Neural cell (in vitro differentiated cells): Measurements from ENCODE around the gene CCNJL. TPM values are rescaled to one million over a fixed set of nuclear protein-coding genes. Genes with fewer than 3 reads are reported as not detected.

ENCODE experiments used
- H2AFZ ChIP-seq: fragments of 200-600, 300-800 bp; sonication (generic), shearing (Covaris generic); 2 replicates; pipeline ENCODE4 v1.6.0; 2014; ENCODE audit warnings: low read depth, mild to moderate bottlenecking, antibody characterized with exemption, low read length, moderate library complexity
- H3F3A ChIP-seq: fragments of 200-600 bp; shearing (Covaris generic); 2 replicates; pipeline ENCODE4 v1.6.1; 2016; ENCODE audit warnings: mild to moderate bottlenecking, moderate library complexity, mixed read lengths, antibody characterized with exemption, low read length; ENCODE audit not compliant: insufficient read depth, poor library complexity, severe bottlenecking
- H3K27ac ChIP-seq: fragments of 200-600, 300-800 bp; sonication (generic), shearing (Covaris generic); 2 replicates; pipeline ENCODE4 v1.5.1; 2014; ENCODE audit warnings: mild to moderate bottlenecking, low read length, moderate library complexity
- H3K27me3 ChIP-seq: fragments of 300-800, 200-600 bp; sonication (generic), shearing (Covaris generic); 2 replicates; pipeline ENCODE4 v1.6.0; 2014; ENCODE audit warnings: mild to moderate bottlenecking, low read depth, low read length, moderate library complexity; ENCODE audit not compliant: insufficient read depth
- H3K36me3 ChIP-seq: fragments of 300-800, 200-600 bp; sonication (generic), shearing (Covaris generic); 2 replicates; pipeline ENCODE4 v1.5.1; 2014; ENCODE audit warnings: mild to moderate bottlenecking, antibody characterized with exemption, low read length, moderate library complexity; ENCODE audit not compliant: insufficient read depth
- H3K4me2 ChIP-seq: fragments of 300-800, 200-600 bp; sonication (generic), shearing (Covaris generic); 2 replicates; pipeline ENCODE4 v1.6.0; 2014; ENCODE audit warnings: mild to moderate bottlenecking, low read length
- H3K4me3 ChIP-seq: fragments of 300-800, 200-600 bp; sonication (generic), shearing (Covaris generic); 2 replicates; pipeline ENCODE4 v1.5.1; 2014; ENCODE audit warnings: mild to moderate bottlenecking, low read length, moderate library complexity
- H3K79me2 ChIP-seq: fragments of 200-600 bp; shearing (Covaris generic); replicated peaks from 2 replicates; pipeline ENCODE4 v1.6.0; 2014; ENCODE audit warnings: mild to moderate bottlenecking, low read length, moderate library complexity; ENCODE audit not compliant: insufficient read depth
- H3K9ac ChIP-seq: fragments of 300-800, 200-600 bp; sonication (generic), shearing (Covaris generic); 2 replicates; pipeline ENCODE4 v1.6.1; 2016; ENCODE audit warnings: mild to moderate bottlenecking, low read length, mixed read lengths
- H3K9me2 ChIP-seq: fragments of 200-600 bp; shearing (Covaris generic); 2 replicates; pipeline ENCODE4 v1.6.1; 2016; ENCODE audit warnings: mild to moderate bottlenecking, low read length, mixed read lengths; ENCODE audit not compliant: insufficient read depth
- H3K9me3 ChIP-seq: fragments of 200-600, 300-800 bp; sonication (generic), shearing (Covaris generic); 2 replicates; pipeline ENCODE4 v1.6.1; 2016; ENCODE audit warnings: mild to moderate bottlenecking, mixed run types, low read length, moderate library complexity, mixed read lengths
- H4K20me1 ChIP-seq: fragments of 200-600 bp; shearing (Covaris generic); 2 replicates; pipeline ENCODE4 v1.6.1; 2016; ENCODE audit warnings: mild to moderate bottlenecking, mixed run types; ENCODE audit not compliant: insufficient read depth
- EP300 ChIP-seq: fragments of 450-650 bp; conservative IDR thresholded peaks from 2 replicates; pipeline ENCODE4 v1.6.1; 2014; ENCODE audit warnings: antibody characterized with exemption, mild to moderate bottlenecking, moderate library complexity; ENCODE audit not compliant: poor library complexity, severe bottlenecking
- EZH2 ChIP-seq: fragments of 200-600, 300-800 bp; shearing (Covaris generic), sonication (generic); IDR thresholded peaks from 2 replicates; pipeline ENCODE4 v1.6.1; 2014; ENCODE audit warnings: antibody characterized with exemption, low read length, borderline replicate concordance, mild to moderate bottlenecking; ENCODE audit not compliant: insufficient read depth, poor library complexity, severe bottlenecking
- MXI1 ChIP-seq: fragments of 450-650 bp; conservative IDR thresholded peaks from 2 replicates; pipeline ENCODE4 v1.6.1; 2014; ENCODE audit warnings: antibody characterized with exemption, mild to moderate bottlenecking; ENCODE audit not compliant: poor library complexity, severe bottlenecking
- POLR2AphosphoS5 ChIP-seq: IDR thresholded peaks from 2 replicates; pipeline ENCODE4 v1.6.1; 2012
- RAD21 ChIP-seq: fragments of 450-650 bp; conservative IDR thresholded peaks from 2 replicates; pipeline ENCODE4 v1.6.1; 2014; ENCODE audit warnings: antibody characterized with exemption, mild to moderate bottlenecking, moderate library complexity
- SMC3 ChIP-seq: fragments of 450-650 bp; conservative IDR thresholded peaks from 2 replicates; pipeline ENCODE4 v1.6.1; 2014; ENCODE audit warnings: antibody characterized with exemption, mild to moderate bottlenecking, moderate library complexity; ENCODE audit not compliant: poor library complexity
- TAF1 ChIP-seq: IDR thresholded peaks from 2 replicates; pipeline ENCODE4 v1.6.1; 2012; ENCODE audit warnings: low read depth
- polyA plus RNA-seq: library from polyadenylated mRNA; depleted of rRNA; stranded (reverse); fragments of >200 nt; gene quantifications from 2 replicates; pipeline ENCODE4 v1.2.3, GENCODE V29; 2014
- TF ChIP-seq, protein P1 (sequence below): IDR thresholded peaks from 2 replicates; pipeline ENCODE4 v1.6.1; 2012; ENCODE audit warnings: borderline replicate concordance
- TF ChIP-seq, protein P2 (sequence below): fragments of 450-650 bp; IDR thresholded peaks from 2 replicates; pipeline ENCODE4 v1.5.1; 2014; ENCODE audit warnings: antibody characterized with exemption, mild to moderate bottlenecking, moderate library complexity; ENCODE audit not compliant: poor library complexity, severe bottlenecking

CCNJL gene
- polyA plus RNA-seq, 1 donor from 2014 or later, result 0.84 TPM

DNA sequence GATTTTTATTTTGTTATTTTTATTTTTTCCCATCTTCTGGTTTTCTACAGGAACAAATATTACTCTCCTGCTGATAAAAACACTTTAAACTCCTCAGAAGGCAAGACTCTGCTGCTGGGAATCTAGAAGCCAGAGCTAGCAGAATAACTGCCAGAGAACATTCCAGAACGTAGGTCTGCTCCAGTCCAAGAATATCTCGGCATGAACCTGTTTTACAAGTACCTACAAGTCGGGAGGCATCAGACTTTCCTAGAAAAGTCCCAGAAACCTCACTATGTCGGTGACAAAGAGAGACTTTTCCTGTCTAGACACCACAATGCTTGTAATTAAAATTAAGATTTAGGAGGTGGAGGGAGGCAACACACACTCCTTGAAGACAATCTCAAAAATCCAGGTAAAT, 41.7 kb downstream of the CCNJL start:
- H4K20me1 ChIP-seq, result no peaks in the 10 kb centered on the region
- H3K4me2 ChIP-seq, result no peak overlapping the region
- no peak overlapping the region for H3K27ac ChIP-seq
- H3K9ac ChIP-seq, result no peak overlapping the region
- no peaks in the 10 kb centered on the region for H3K27me3 ChIP-seq
- H3K79me2 ChIP-seq, result no peaks in the 10 kb centered on the region
- TF ChIP-seq, protein P1, sequence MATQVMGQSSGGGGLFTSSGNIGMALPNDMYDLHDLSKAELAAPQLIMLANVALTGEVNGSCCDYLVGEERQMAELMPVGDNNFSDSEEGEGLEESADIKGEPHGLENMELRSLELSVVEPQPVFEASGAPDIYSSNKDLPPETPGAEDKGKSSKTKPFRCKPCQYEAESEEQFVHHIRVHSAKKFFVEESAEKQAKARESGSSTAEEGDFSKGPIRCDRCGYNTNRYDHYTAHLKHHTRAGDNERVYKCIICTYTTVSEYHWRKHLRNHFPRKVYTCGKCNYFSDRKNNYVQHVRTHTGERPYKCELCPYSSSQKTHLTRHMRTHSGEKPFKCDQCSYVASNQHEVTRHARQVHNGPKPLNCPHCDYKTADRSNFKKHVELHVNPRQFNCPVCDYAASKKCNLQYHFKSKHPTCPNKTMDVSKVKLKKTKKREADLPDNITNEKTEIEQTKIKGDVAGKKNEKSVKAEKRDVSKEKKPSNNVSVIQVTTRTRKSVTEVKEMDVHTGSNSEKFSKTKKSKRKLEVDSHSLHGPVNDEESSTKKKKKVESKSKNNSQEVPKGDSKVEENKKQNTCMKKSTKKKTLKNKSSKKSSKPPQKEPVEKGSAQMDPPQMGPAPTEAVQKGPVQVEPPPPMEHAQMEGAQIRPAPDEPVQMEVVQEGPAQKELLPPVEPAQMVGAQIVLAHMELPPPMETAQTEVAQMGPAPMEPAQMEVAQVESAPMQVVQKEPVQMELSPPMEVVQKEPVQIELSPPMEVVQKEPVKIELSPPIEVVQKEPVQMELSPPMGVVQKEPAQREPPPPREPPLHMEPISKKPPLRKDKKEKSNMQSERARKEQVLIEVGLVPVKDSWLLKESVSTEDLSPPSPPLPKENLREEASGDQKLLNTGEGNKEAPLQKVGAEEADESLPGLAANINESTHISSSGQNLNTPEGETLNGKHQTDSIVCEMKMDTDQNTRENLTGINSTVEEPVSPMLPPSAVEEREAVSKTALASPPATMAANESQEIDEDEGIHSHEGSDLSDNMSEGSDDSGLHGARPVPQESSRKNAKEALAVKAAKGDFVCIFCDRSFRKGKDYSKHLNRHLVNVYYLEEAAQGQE, result no peak
- no peak for TF ChIP-seq SMC3
- TF ChIP-seq RAD21, result no peak
- no peak for TF ChIP-seq EP300
- TF ChIP-seq, protein P2, sequence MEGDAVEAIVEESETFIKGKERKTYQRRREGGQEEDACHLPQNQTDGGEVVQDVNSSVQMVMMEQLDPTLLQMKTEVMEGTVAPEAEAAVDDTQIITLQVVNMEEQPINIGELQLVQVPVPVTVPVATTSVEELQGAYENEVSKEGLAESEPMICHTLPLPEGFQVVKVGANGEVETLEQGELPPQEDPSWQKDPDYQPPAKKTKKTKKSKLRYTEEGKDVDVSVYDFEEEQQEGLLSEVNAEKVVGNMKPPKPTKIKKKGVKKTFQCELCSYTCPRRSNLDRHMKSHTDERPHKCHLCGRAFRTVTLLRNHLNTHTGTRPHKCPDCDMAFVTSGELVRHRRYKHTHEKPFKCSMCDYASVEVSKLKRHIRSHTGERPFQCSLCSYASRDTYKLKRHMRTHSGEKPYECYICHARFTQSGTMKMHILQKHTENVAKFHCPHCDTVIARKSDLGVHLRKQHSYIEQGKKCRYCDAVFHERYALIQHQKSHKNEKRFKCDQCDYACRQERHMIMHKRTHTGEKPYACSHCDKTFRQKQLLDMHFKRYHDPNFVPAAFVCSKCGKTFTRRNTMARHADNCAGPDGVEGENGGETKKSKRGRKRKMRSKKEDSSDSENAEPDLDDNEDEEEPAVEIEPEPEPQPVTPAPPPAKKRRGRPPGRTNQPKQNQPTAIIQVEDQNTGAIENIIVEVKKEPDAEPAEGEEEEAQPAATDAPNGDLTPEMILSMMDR, result no peak
- TF ChIP-seq POLR2AphosphoS5, result no peak
- TF ChIP-seq EZH2, result no peak
- no peak for TF ChIP-seq MXI1
- no peak for TF ChIP-seq TAF1
- H3K9me2 ChIP-seq, result no peaks in the 10 kb centered on the region
- H3K4me3 ChIP-seq, result no peak overlapping the region
- H2AFZ ChIP-seq, result no peak overlapping the region
- H3F3A ChIP-seq, result no peaks in the 10 kb centered on the region
- no peaks in the 10 kb centered on the region for H3K9me3 ChIP-seq
- no peaks in the 10 kb centered on the region for H3K36me3 ChIP-seq

DNA sequence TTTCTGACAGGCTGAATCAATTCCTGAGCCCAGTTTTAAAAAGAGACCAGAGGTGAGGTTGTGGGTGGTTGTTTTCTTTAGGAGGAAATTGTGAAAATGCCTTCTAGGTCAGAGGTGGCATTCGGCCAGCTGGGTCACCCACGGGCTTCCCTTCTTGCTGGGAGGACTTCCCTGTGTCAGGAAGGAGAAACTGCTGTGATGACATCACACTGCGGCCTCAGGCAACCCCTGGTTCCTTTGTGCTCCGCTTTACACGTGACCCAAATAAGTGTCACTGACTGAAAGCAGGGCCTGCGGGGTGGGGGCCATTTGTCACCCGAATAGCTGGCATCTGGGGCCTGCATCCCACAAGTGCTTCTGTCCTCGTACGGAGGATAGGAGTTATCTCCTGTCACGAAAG, 43.3 kb downstream of the CCNJL start:
- Histone ChIP-seq H2AFZ (no peak overlapping the region), H3K79me2 (no peaks in the 10 kb centered on the region), H3K27me3 (no peaks in the 10 kb centered on the region), H4K20me1 (no peaks in the 10 kb centered on the region), H3F3A (no peaks in the 10 kb centered on the region), H3K4me3 (no peak overlapping the region), H3K9me3 (no peaks in the 10 kb centered on the region), H3K9me2 (no peaks in the 10 kb centered on the region), H3K4me2 (no peak overlapping the region), H3K36me3 (no peaks in the 10 kb centered on the region), H3K9ac (no peak overlapping the region), H3K27ac (no peak overlapping the region)
- TF ChIP-seq, protein P2, result no peak
- TF ChIP-seq TAF1, result no peak
- TF ChIP-seq, protein P1, result no peak
- TF ChIP-seq EP300, result no peak
- no peak for TF ChIP-seq EZH2
- no peak for TF ChIP-seq POLR2AphosphoS5
